ENCODE measurements around the gene PPP4R4.
"Not testable (repeated sequence)": the region's sequence is repeated elsewhere in the genome, so short reads cannot be mapped to it uniquely, and the experiment has no call there.

The PPP4R4 gene

GRCh38 chr14:94293578-94293924 lies 119.4 kb downstream of the PPP4R4 start:
- DNase-seq (ENCODE audit: low read depth), result no peak
- TF ChIP-seq CTCF (IDR thresholded peaks at IDR 0.05; ENCODE audit: insufficient read depth, low read depth, low read length, missing control alignments), result no peak
- no peak overlapping the region for H3K4me3 ChIP-seq (ENCODE audit: low read depth, low read length)

- no peak for DNase-seq (ENCODE audit: low read depth)
- TF ChIP-seq CTCF (IDR thresholded peaks at IDR 0.05; ENCODE audit: insufficient read depth, low read depth, low read length, missing control alignments), result no peak
- no peak overlapping the region for H3K4me3 ChIP-seq (ENCODE audit: low read depth, low read length)
Measured at GRCh38 chr14:94295360-94296180, 121.4 kb downstream of the PPP4R4 start.

GRCh38 chr14:94296181-94296545 lies 122.0 kb downstream of the PPP4R4 start:
- DNase-seq (ENCODE audit: low read depth), result peak; percentile 15
- H3K4me3 ChIP-seq (ENCODE audit: low read depth, low read length), result not testable (repeated sequence)

GRCh38 chr14:94298130-94298529 lies 124.0 kb downstream of the PPP4R4 start:
- DNase-seq (ENCODE audit: low read depth), result no peak
- H3K4me3 ChIP-seq (ENCODE audit: low read depth, low read length), result no peak overlapping the region
- no peak for TF ChIP-seq CTCF (IDR thresholded peaks at IDR 0.05; ENCODE audit: insufficient read depth, low read depth, low read length, missing control alignments)

- DNase-seq (ENCODE audit: low read depth), result no peak
- no peak overlapping the region for H3K4me3 ChIP-seq (ENCODE audit: low read depth, low read length)
- no peak for TF ChIP-seq CTCF (IDR thresholded peaks at IDR 0.05; ENCODE audit: insufficient read depth, low read depth, low read length, missing control alignments)
Measured at GRCh38 chr14:94303111-94303510, 129.0 kb downstream of the PPP4R4 start.

GRCh38 chr14:94304243-94304642 lies 130.1 kb downstream of the PPP4R4 start:
- H3K4me3 ChIP-seq (ENCODE audit: low read depth, low read length), result no peak overlapping the region
- no peak for DNase-seq (ENCODE audit: low read depth)
- TF ChIP-seq CTCF (IDR thresholded peaks at IDR 0.05; ENCODE audit: insufficient read depth, low read depth, low read length, missing control alignments), result no peak

- TF ChIP-seq CTCF (IDR thresholded peaks at IDR 0.05; ENCODE audit: insufficient read depth, low read depth, low read length, missing control alignments), result no peak
- H3K4me3 ChIP-seq (ENCODE audit: low read depth, low read length), result no peak overlapping the region
- DNase-seq (ENCODE audit: low read depth), result no peak
Measured at GRCh38 chr14:94305620-94306019, 131.5 kb downstream of the PPP4R4 start.

Measured in GM12865 (cell line).